PC-9 (cell line): Measurements from ENCODE around the gene AIFM1.

Experiments
- EZH2 ChIP-seq: fragments of 200-600 bp; sonication (generic); IDR thresholded peaks from 2 replicates; pipeline ENCODE4 v1.8.0; 2017; ENCODE audit warnings: antibody characterized with exemption, low read depth
- TF ChIP-seq, protein P1 (sequence below): fragments of 200-600 bp; sonication (generic); conservative IDR thresholded peaks from 2 replicates; pipeline ENCODE4 v1.6.1; 2017; ENCODE audit warnings: mixed run types, antibody characterized with exemption, mild to moderate bottlenecking, moderate library complexity

DNA sequence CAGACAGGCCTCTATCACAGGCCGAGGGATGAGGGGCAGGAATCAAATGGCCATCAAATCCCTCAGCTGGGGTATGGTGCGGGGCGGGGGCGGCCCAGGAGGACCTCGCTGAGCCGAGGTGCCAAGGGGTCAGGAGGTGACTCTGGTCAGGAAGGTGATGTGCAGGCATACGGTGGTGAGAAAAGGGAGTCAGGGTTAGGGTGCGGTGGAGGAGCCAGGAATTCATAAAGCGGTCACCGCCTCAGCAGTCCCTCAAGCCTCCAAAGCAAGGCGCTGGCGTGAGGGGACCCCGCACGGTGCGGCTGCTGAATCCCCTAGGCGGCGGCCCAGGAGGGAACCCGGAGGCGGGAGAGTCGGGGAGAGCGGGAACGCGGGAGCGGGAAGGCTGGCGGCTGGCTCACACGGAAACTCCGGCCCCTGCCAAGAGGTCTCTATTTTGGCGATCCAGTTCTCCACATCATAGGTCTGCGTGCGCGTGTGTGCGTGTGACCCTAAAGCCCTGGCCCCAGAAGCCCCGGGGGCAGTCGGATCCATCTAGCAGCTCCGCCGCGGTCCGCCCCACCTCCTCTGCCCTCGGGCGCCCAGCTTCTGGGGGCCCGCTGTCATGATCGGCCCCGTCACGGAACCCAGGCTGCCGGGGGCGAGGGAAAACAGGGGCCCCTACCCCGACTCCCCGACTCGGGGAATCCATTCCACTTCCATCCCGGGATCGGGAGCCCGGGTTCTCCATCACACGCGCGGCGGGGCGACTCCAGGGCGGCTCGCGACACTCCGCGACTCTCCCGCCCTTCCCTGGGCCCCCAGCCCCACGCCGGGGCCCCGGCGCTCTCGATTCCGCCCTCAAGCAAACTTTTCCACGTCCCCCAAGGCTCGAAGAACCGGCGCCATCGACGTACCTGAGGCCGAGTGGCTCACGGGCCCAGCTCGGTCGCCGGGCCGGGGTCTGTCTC lies 55.9 kb downstream of the AIFM1 start:
- TF ChIP-seq, protein P1, sequence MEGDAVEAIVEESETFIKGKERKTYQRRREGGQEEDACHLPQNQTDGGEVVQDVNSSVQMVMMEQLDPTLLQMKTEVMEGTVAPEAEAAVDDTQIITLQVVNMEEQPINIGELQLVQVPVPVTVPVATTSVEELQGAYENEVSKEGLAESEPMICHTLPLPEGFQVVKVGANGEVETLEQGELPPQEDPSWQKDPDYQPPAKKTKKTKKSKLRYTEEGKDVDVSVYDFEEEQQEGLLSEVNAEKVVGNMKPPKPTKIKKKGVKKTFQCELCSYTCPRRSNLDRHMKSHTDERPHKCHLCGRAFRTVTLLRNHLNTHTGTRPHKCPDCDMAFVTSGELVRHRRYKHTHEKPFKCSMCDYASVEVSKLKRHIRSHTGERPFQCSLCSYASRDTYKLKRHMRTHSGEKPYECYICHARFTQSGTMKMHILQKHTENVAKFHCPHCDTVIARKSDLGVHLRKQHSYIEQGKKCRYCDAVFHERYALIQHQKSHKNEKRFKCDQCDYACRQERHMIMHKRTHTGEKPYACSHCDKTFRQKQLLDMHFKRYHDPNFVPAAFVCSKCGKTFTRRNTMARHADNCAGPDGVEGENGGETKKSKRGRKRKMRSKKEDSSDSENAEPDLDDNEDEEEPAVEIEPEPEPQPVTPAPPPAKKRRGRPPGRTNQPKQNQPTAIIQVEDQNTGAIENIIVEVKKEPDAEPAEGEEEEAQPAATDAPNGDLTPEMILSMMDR, result no peak
- no peak for TF ChIP-seq EZH2
